ENCODE results near the gene CDC42BPG. TPM values are rescaled to one million over a fixed set of nuclear protein-coding genes. Genes with fewer than 3 reads are reported as not detected.

Gene CDC42BPG
- total and polyA plus RNA-seq, 9 of the 15 experiments (the other 6 are each of a cell fraction or from before 2014, with no cell fraction given): 0.04 to 8.8 (median 2.1) TPM

GRCh38 chr11:64803846-64804345, 40.6 kb downstream of the CDC42BPG start:
- ATAC-seq: peak; percentile 41
- intact Hi-C loops (cut with micrococcal nuclease): loop anchor here (2.0 to 5.0 kb wide), 2 partner anchors 25 to 38 kb away; partner anchors contain the start of genes CDC42BPG and SF1

More at GRCh38 chr11:64803846-64804345, 40.6 kb downstream of the CDC42BPG start:
- ChIA-PET POLR2A (interaction anchor here (1.2 to 1.4 kb wide), 2 partner anchors 9 to 25 kb away, joined by 3 to 4 read pairs; partner anchors contain the start of gene SF1), CTCF (ENCODE audit: low intra/inter-chr PET ratio) (interaction anchor here (0.6 to 1.1 kb wide), 3 partner anchors 17 to 165 kb away, joined by 3 to 4 read pairs (median 4); no protein-coding TSS in a partner anchor)
- BruUV-seq (replicated peaks): TSS peak; percentile 41
- H3K27ac ChIP-seq (ENCODE audit: extremely low read depth, low read depth, low read length): peak overlapping the region; percentile 39
- DNase-seq (ENCODE audit: extremely low read depth in 1 of 4, low spot score in 3 of 4): no peak
- peaks cover 49% of the 10 kb centered on the region; the same call in 2 of the 3 replicates for H3K36me3 ChIP-seq (ENCODE audit: control insufficient read depth, insufficient read depth, low read length)
- peak overlapping the region; percentile 91 for H3K4me2 ChIP-seq (ENCODE audit: insufficient read depth, low read length)
- H3K9me3 ChIP-seq (replicated peaks; ENCODE audit: control insufficient read depth, insufficient read depth, low read depth, low read length): no peaks in the 10 kb centered on the region
- peaks cover 30 to 62% of the 10 kb centered on the region in 2 experiments for H3K4me1 ChIP-seq (replicated peaks in 1 of 2; ENCODE audit: control insufficient read depth in 2 of 2, insufficient read depth in 2 of 2, low read length in 2 of 2)
- H2AFZ ChIP-seq (ENCODE audit: low read depth, low read length): no peak overlapping the region; the same call in 1 of the 2 replicates
- 44% methylated on average over 15 of the region's 15 CpGs for WGBS (ENCODE audit: insufficient coverage, low coverage, missing lambda C conversion rate)
- no peaks in the 10 kb centered on the region for H3K9me1 ChIP-seq (ENCODE audit: control insufficient read depth, insufficient read depth, low read length)
- peak overlapping the region; percentile 62 to 87; a peak in 3 of 4 replicates for H3K9ac ChIP-seq (ENCODE audit: insufficient read depth in 1 of 2, low read depth in 2 of 2, low read length in 2 of 2)
- no peak for FAIRE-seq
- no peaks in the 10 kb centered on the region for H4K20me1 ChIP-seq (replicated peaks; ENCODE audit: control insufficient read depth, insufficient read depth, low read length)
- H3K4me3 ChIP-seq: peak overlapping the region; percentile 55
- TF ChIP-seq PHF8 (IDR thresholded peaks at IDR 0.05; ENCODE audit: borderline replicate concordance, low read length): 0 out of 2 replicates have a peak, but pooled peaks have one; percentile 2
- no peak for TF ChIP-seq PRPF4 (IDR thresholded peaks at IDR 0.05; ENCODE audit: insufficient read depth, low read depth, low read length, poor library complexity, severe bottlenecking)
- TF ChIP-seq POLR2AphosphoS2 (IDR thresholded peaks at IDR 0.05; ENCODE audit: low read length): 0 out of 2 replicates have a peak, but pooled peaks have one; percentile 2
- no peak for TF ChIP-seq GATA2 (CRISPR knock-in tag; IDR thresholded peaks at IDR 0.05)
- H3K79me2 ChIP-seq (ENCODE audit: control insufficient read depth, insufficient read depth, low read length): peaks cover 1% of the 10 kb centered on the region; the same call in 1 of the 3 replicates
- in situ Hi-C loops (cut with MboI): no loop called here
- H3K27me3 ChIP-seq (ENCODE audit: control insufficient read depth in 2 of 2, insufficient read depth in 2 of 2, low read length in 2 of 2): no peaks in the 10 kb centered on the region

Data from K562 (cell line).